NCI-H460 (cell line): ENCODE data around the gene APOLD1. TPM values are rescaled to one million over a fixed set of nuclear protein-coding genes. Genes with fewer than 3 reads are reported as not detected.
"Not testable (repeated sequence)": the region's sequence is repeated elsewhere in the genome, so short reads cannot be mapped to it uniquely, and the experiment has no call there.

ENCODE experiments used
- DNase-seq: peaks from one replicate; pipeline ENCODE4 v3.0.0-alpha.2; 2016; ENCODE audit warnings: low read depth; ENCODE audit errors: extremely low read depth
- total RNA-seq: library from RNA; depleted of rRNA; stranded (reverse); fragments of >200 nt; shearing (Covaris generic); gene quantifications from 2 replicates; pipeline ENCODE4 v1.2.3, GENCODE V29; 2014

Gene APOLD1
- total RNA-seq, 1 experiment from 2014 or later = 0.42 TPM

GRCh38 chr12:12784116-12784515 is 1.3 kb upstream of the APOLD1 start:
- no peak for DNase-seq

- no peak for DNase-seq
Measured at GRCh38 chr12:12786351-12786705, 869 bp downstream of the APOLD1 start.

DNA sequence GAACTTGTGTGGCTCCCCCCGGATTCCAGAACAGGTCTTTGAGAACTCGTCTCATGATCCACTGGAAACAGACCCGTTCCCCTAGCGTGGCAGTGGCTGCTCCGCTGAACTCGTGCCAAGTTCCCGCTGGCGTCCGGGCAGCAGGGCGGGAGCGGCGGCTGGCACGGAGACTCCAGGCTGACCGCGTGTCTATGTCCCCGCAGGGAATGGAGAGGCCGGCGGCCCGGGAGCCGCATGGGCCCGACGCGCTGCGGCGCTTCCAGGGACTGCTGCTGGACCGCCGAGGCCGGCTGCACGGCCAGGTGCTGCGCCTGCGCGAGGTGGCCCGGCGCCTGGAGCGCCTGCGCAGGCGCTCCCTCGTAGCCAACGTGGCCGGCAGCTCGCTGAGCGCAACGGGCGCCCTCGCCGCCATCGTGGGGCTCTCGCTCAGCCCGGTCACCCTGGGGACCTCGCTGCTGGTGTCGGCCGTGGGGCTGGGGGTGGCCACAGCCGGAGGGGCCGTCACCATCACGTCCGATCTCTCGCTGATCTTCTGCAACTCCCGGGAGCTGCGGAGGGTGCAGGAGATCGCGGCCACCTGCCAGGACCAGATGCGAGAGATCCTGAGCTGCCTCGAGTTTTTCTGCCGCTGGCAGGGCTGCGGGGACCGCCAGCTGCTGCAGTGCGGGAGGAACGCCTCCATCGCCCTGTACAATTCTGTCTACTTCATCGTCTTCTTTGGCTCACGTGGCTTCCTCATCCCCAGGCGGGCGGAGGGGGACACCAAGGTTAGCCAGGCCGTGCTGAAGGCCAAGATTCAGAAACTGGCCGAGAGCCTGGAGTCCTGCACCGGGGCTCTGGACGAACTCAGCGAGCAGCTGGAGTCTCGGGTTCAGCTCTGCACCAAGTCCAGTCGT is 1.5 kb downstream of the APOLD1 start:
- DNase-seq = no peak

DNA sequence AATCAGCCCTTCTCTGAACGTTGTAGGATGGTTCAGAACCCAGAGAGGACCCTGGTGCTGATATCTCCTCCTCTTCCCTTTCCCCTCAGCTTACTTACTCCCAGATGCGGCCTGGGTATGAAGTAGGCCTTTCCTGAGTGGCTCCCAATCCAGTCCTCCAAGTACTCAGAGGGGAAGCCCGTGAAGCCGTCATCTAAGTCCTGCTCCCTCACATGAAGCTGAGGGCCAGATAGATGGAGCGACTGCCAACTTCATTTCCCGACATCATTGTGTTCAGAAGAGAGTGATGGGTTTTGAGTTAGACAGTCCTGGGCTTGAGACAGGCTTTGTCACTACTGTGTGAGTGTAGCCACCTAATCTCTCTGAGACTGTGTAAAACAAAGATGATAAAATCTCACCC is 2.7 kb downstream of the APOLD1 start:
- no peak for DNase-seq

DNA sequence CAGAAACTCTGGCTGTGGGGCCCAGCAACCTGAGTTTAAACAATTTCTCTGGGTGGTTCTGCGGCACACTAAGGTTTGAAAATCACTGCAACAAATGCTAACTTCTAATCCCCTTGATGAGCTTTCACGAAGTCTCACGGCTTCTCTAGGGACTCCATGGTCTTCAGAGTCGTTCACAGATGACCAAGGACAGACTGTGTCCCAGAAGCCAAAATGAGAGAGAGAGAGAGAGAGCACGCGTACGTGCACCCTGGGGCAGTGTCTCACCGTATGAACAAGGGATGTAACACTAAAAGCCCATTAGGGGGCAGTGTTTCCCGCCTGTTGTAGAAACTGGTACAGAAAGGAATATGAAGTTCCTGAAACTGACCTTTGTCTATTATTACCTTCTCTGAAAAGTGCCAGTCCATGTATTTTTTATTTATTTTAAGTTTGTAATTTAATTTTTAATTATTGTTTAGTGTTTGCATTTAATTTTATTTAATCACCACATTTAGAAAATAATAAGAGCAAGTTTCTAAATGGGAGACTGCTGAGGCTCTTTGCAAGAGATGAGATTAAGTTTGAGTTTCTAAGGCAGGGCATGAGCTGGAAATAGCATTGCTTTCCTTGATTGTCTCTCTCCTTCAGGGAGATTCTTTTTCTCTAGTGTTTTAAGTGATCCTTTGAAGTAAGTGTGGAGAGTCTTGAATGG is 3.4 kb downstream of the APOLD1 start:
- peak; percentile 75 for DNase-seq

DNA sequence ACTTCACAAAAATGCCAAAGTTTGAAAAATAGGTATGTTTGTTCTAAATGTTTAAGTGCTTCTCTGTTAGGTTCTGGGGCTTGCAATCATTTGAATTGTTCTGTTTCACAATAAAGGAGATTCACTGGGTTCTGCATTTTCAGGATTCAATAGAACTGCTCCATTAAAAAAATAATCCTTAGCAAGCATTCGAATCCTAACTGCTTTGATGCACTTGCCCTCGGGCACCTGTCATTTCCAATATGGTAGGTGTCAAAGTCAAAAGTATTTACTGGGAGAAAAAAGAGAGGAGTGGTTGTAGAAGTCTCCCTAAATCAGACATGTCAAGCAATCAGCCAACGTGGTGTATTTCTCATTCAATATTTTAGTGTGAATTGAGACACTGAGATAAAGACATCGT is 5.5 kb downstream of the APOLD1 start:
- no peak for DNase-seq

- no peak for DNase-seq
Measured at GRCh38 chr12:12791756-12792369, 6.4 kb downstream of the APOLD1 start.

- no peak for DNase-seq
Measured at GRCh38 chr12:12792421-12792820, 7.0 kb downstream of the APOLD1 start.

GRCh38 chr12:12794686-12795085 is 9.2 kb downstream of the APOLD1 start:
- DNase-seq = no peak

DNA sequence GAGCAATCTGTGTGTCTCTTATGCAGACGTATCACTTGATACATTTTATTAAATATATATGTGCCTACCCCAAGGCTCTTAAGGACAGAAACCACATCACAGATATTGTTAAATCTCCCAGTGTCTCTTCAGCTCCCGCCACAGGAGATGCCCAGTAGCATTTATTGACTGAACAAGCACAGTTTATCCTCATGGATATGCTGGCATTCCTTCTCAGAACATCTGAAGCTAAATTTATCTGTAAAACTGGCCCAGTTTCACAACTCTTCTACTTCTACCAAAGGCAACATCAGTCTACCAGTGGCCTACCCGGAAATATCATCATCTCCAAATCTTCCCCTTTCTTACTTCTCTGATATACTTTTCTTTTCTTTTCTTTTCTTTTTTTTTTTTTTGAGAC is 10.7 kb downstream of the APOLD1 start:
- no peak for DNase-seq

GRCh38 chr12:12796928-12797793 is 11.7 kb downstream of the APOLD1 start:
- no peak for DNase-seq

DNA sequence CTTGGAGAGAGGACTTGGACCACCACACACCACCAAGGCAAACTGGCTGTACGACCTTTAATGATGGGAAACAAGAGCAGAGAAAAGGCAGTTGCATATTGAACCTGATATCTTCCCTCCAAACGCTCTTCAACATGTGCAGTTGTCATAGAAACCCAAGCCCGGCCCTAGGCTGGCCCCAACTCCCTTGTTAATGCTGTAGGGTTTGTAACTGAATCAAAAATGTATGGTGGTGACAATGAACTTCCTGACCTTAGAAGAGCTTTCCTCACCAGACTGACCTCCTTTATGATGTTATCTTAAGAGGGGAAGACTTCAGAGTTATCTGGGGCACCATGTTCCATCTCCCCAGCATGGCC is 12.3 kb downstream of the APOLD1 start:
- DNase-seq = no peak

- DNase-seq = no peak
Measured at GRCh38 chr12:12798480-12798879, 13.0 kb downstream of the APOLD1 start.

DNA sequence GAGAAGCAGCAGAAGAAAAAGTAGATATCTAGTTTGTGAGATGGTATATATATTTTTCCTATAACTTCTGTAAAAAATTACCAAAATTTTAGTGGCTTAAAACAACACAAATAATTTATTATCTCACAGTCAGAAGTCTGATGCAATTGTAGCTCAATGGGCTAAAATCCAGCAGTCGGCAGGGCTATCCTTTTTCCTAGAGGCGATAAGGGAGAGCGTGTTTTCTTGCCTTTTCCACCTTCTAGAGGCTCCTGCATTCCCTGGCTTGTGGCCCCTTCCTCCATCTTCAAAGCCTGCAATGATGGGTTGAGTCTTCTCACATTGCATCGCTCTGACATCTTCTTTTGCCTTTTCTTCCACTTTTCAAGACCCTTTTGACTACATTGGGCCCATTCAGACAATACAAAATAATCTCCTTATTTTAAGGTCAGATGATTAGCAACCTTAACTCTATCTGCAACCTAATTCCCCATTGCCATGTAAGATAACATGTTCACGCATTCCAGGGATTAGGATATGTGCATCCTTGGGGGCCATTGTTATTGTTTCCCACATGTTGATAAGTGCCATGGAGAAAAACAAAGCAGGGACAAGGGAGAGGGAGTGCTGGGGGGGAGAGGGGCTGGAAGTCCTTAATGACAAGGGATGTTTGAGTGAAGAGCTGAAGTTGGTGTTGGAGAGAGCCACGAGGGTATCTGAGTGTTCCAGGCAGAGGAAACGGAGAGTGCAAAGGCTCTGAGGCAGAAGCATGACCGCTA is 13.9 kb downstream of the APOLD1 start:
- no peak for DNase-seq

GRCh38 chr12:12800406-12801180 is 15.1 kb downstream of the APOLD1 start:
- DNase-seq = peak; percentile 54

DNA sequence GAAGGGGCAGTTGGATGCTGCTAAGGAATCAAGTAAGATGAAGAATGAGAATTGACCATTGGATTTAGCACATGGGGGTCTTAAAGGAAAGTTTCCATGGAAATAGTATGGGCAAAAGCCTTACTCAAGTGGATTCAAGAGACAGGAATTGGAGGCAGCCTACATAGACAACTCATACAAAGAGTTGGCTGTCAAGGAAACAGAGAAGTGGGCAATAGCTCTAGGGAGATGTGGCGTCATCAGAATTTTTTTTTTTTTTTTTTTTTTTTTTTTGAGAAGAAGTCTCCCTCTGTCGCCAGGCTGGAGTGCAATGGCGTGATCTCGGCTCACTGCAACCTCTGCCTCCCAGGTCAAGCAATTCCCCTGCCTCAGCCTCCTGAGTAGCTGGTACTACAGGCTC is 16.2 kb downstream of the APOLD1 start:
- not testable (repeated sequence) for DNase-seq

DNA sequence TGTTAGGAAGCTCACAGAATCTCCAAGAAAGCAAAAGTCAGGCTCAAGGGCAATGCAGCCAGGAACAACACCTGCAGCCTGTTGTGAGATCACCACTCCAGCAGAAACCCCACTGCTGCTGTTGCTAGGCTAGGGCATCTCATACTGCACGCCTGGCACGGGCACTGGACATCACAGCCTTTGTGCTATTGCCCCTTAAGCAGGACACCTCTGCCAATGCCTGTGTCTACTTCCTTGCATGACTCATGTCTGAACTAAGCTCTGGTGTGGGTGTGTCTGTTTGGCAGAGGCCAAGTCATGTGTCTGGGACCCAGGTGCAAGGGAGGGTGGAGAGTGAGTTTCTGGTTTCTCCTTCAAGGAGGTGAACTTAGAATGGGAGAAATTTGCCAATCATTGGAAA is 17.7 kb downstream of the APOLD1 start:
- peak; percentile 79 for DNase-seq

DNA sequence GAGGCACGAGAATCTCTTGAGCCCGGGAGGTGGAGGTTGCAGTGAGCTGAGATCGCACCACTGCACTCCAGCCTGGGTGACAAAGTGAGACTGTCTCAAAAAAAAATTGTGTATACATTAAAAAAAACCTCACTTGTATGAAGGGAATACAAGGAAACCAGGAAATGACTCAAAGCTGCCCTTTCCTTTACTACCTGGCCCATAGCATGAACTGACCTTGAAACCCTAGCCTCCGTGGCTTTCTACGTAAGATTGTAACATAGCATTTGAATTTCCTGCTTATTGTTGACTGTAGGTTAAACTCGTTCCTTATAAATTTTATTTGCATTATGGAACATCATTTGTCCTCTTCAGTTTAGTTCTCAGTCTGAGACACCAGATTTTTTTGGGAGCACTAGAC is 18.6 kb downstream of the APOLD1 start:
- no peak for DNase-seq

DNA sequence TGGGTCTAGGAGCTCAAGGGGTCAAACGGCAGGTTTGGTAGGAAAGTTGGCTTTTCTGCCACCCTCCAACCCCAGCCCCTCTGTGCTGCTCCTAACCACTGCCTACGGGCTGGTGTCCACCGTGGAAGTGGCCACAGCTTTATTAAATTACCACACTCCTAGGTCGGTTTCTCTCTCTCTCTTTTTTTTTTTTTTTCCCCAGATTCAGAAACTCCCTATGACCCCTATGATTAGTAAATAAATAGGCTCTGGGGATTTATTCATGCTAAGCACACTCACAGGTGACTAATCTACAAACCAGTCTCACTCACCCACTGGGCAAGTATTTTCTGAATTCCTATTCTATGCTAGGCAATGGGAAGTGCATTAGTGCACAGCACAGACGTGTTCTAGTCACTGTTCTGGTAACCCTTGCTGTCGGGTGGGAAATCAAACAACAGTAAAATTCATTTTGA is 19.0 kb downstream of the APOLD1 start:
- no peak for DNase-seq
